Suprapubic skin (tissue), 3 donors: ENCODE results near the gene SLC10A1.

Source experiments
- CTCF ChIP-seq, 2 donors: fragments of 200-600 bp in 1 of 2; fragments of 450-650 bp in 1 of 2; sonication (generic) in 1 of 2; IDR thresholded peaks; one replicate each; pipeline ENCODE4 v1.5.1; 2016 to 2019; ENCODE audit warnings: antibody characterized with exemption in 2 of 2, mild to moderate bottlenecking in 1 of 2, moderate library complexity in 1 of 2
- POLR2A ChIP-seq, 2 donors: fragments of 450-650 bp; IDR thresholded peaks; one replicate each; pipeline ENCODE4 v1.6.1; 2017; ENCODE audit warnings: antibody characterized with exemption in 2 of 2, mild to moderate bottlenecking in 2 of 2, moderate library complexity in 2 of 2

- peak; percentile 95 to 96 for TF ChIP-seq CTCF (IDR thresholded peaks at IDR 0.05)
- TF ChIP-seq POLR2A (IDR thresholded peaks at IDR 0.05): no peak
These were observed 70.1 kb downstream of the SLC10A1 start for GRCh38 chr14:69726761-69727511.
